Activated CD4-positive, CD25-positive, alpha-beta regulatory T cell treated with anti-CD3 and anti-CD28 coated beads, Interleukin-2, amount 50 U/mL, for 72 hours (primary cell): ENCODE measurements around the gene CDH23.
"Not testable (repeated sequence)": the region's sequence is repeated elsewhere in the genome, so short reads cannot be mapped to it uniquely, and the experiment has no call there.

Source experiments
- DNase-seq: peaks from one replicate; pipeline ENCODE4 v3.0.0; 2021

CDH23 gene

DNA sequence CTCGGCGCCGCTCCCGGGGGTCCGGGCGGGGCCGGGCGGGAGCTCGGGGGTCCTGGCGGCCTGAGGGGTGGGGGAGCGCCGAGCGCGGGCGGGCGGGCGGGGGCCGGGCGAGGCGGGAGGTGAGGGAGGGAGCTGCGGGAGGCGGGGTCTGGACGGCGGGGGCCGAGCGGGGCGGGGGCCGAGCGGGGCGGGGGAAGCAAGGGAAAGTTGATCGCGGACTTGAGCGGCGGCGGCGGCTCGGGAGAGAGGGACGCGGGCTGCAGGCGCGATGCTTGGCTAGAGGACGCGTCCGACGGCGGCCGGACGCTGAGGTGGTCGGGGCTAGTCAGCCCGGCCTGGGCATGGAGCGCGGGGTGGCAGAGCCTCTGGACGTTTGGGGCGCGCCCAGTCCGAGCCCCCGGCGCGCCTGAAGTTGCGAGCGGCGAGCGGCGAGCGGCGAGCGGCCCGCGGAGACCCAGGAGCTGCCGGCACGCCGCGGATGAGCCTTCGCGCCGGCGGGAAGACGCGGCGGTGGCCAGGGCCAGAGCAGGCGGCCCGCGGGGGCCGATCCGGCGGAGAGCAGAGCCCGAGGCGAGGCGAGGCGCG is at the start of gene CDH23:
Gene CDH23, plus strand, starts transcription at position 210 of the 585 bp plus-strand sequence. CDS start 42,912 bp downstream, outside the sequence.
- DNase-seq: no peak

GRCh38 chr10:71347587-71348395 is 48.9 kb upstream of the CDH23 start:
- DNase-seq: no peak

GRCh38 chr10:71348850-71349249 is 47.9 kb upstream of the CDH23 start:
- DNase-seq: no peak

DNA sequence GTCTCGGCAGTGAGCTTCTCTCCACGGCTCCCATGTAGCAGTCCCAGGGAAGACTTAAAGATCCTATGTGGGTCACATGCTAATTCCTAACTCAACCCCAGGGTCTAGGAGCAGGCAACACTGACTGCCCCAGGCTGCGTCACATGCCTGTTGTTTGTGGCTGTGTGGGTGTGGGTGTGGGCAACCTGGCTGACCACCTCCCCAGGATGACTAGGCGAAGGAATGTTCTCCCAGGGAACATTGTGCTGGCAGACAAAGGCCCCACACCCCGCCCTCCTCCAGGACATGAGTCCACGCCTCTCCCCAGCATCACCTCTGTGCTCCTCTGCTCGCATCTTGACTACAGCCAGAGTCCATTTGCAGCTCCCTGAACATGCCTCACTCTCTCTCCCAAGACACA is 47.3 kb upstream of the CDH23 start:
- DNase-seq: no peak

GRCh38 chr10:71351087-71351486 is 45.6 kb upstream of the CDH23 start:
- DNase-seq: no peak

GRCh38 chr10:71351628-71352319 is 44.9 kb upstream of the CDH23 start:
- no peak for DNase-seq

- no peak for DNase-seq
These were observed 43.1 kb upstream of the CDH23 start for GRCh38 chr10:71353639-71354038.

- DNase-seq: no peak
These were observed 41.9 kb upstream of the CDH23 start for GRCh38 chr10:71354776-71355175.

GRCh38 chr10:71355886-71356285 is 40.8 kb upstream of the CDH23 start:
- DNase-seq: no peak

DNA sequence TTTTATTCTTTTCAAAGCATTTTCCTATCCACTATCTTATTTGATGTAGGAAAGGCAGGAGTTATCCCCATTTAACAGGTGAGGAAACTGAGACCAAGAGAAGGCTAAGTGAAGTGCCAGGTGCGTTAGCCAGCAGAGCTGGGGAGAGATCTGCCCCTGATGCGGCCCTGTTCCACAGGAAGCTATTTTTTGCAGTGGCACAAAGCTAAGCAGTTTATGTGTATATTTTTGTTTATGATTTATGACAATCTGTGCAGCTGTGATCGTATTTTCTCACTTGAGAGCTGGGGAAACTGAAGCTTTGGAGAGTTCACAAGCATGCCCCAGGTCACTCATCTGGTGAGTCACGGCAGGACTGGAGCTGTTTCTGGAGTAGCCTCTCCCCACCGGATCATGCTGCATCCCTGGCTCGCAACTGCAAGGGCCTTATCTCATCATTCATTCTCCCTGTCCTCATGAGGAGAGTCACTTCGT is 38.9 kb upstream of the CDH23 start:
- DNase-seq: no peak

DNA sequence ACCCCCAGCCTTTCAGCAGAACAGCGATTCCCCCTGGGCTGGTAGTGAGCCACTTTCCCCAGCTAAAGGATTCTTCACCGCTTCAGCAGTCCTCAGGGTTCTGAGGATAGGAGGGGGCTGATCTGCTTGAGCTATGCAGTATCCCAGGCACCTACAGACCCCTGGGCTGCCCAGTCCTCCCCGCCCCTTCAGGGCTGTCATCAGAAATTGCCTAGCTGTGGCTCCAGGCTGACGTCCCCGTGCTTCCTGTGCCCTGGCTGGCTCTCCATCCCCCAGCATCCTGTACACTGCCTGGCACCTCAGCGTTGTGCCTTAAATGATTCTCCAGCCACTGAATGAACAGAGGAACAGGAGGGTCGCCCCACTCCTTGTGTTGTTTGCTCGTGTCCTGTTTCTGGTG is 38.4 kb upstream of the CDH23 start:
- no peak for DNase-seq

DNA sequence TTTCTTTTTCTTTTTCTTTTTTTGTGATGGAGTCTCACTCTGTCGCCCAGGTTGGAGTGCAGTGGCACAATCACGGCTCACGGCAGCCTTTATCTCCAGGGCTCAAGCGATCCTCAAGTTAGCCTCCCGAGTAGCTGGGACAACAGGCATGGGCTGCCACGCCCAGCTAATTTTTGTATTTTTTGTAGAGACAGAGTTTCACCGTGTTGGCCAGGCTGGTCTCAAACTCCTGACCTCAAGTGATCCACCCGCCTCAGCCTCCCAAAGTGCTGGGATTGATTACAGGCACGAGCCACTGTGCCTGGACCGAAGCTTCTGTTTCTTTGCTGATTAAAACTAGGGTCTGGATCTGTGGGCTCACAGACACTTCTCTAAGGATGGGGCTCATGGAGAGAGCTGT is 37.8 kb upstream of the CDH23 start:
- DNase-seq: not testable (repeated sequence)

DNA sequence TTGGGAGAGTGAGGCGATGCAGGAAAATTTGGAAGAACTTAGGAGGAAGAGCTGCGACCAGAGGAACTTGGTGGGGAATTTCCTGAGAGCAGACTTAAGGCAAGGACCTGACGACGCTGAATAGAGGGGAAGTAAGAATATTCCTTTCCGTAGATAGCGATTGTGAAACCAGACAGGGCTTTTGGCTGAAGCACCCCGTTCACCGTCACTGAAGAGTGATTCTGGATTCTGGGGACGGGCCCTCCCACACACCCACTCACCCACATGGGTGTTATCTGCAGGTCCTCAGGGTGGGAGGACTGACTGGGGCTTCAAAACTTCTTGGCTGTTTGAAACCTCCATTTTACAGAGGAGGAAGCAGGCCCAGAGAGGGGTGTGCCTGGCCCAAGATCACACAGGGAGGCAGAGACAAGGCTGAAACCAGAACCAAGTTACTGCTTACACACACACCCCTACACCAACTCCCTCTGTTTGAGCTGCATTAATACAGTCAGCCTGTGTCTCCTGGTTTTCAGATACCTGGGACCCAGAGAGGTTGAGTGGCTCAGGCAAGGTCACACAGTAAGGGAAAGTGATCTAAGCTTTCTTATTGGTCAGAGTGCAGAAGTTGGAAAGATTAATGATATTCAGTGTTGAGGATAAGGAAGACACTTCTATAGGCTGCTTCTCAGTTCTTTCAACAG is 37.2 kb upstream of the CDH23 start:
- no peak for DNase-seq

DNA sequence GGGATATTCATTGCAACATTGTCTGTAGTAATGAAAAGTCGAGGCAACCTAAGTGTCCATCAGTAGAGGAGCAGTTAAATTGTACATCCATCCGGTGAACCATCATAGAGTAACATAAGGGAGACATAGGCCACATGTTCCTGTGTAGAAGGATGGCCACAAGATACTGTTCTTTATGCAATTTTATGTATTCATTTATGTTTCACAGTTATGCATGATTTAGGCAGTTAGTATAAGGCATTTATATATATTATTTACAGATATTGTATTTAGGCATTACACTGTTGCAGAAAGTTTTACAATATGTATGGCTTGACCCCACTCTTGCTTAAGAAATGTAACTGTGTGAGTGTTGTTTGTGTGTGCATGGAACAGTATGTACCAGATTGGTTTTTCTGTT is 36.0 kb upstream of the CDH23 start:
- DNase-seq: no peak

- DNase-seq: no peak
These were observed 35.1 kb upstream of the CDH23 start for GRCh38 chr10:71361581-71361980.

DNA sequence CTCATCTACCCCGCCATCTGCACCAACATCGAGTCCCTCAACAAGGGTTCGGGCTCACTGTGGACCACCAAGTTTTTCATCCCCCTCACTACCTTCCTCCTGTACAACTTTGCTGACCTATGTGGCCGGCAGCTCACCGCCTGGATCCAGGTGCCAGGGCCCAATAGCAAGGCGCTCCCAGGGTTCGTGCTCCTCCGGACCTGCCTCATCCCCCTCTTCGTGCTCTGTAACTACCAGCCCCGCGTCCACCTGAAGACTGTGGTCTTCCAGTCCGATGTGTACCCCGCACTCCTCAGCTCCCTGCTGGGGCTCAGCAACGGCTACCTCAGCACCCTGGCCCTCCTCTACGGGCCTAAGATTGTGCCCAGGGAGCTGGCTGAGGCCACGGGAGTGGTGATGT is 34.6 kb upstream of the CDH23 start:
- DNase-seq: no peak

GRCh38 chr10:71363936-71364335 is 32.8 kb upstream of the CDH23 start:
- no peak for DNase-seq

DNA sequence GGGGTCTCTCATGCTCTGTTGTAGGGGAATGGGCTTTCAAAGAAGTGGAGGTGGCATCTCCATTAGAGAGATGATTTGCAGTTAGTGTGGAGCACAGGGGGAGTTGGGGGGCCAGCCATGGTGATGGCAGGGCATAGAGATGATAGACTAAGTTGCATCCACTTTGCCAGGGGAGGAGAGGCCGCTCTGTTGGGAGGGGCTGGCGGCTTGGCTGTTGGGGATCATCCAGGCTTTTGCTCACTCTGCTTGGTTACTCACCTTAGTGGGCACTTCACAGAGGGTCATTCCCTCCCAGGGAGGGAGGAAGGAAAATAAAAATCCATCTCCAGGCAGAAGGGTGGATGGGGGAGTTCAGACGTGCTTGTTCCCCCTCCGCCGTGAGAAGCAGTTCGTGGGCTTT is 31.4 kb upstream of the CDH23 start:
- DNase-seq: no peak

- DNase-seq: no peak
These were observed 30.0 kb upstream of the CDH23 start for GRCh38 chr10:71366690-71367089.

- DNase-seq: no peak
These were observed 29.4 kb upstream of the CDH23 start for GRCh38 chr10:71367271-71367670.

GRCh38 chr10:71368176-71368575 is 28.5 kb upstream of the CDH23 start:
- DNase-seq: no peak

GRCh38 chr10:71368643-71369042 is 28.1 kb upstream of the CDH23 start:
- DNase-seq: no peak

DNA sequence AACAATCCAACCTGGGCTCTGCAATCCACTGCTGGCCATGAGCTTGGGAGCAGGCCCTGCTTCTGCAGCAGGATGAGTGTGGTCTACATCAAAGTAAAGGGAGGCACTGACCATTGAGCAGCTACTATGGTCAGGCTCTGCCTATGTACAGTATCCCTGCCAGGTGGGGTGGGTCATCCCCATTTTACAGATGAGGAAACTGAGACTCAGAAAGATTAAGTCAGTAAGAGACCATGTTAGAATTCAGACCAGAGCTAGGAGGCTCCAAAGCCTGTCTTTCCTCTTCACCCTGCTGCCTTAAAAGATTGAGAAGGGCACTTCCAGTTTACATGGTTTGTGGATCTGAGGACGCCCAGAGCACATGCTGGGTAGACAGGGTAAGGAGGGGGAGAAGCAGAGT is 27.1 kb upstream of the CDH23 start:
- DNase-seq: no peak
